Endothelial cell of umbilical vein (primary cell): ENCODE measurements around the gene OVCH2. TPM values are rescaled to one million over a fixed set of nuclear protein-coding genes. Genes with fewer than 3 reads are reported as not detected.

Source experiments
- BruUV-seq: library from RNA; stranded (reverse); fragments of 400-500 nt; replicated peaks from 2 replicates; lab custom pipeline; 2021; lab: Mats Ljungman, UMichigan
- CTCF ChIA-PET: fragments of 300-600, 350-600 bp; sonication (Branson Sonifier 250); formaldehyde crosslinking; loops from one replicate; lab custom pipeline; 2021; ENCODE audit warnings: antibody characterized with exemption, inconsistent platforms; lab: Charles Lee
- POLR2A ChIA-PET: fragments of 300-600, 350-600 bp; sonication (Branson Sonifier 250); formaldehyde crosslinking; loops from one replicate; lab custom pipeline; 2021; ENCODE audit warnings: antibody characterized with exemption, inconsistent platforms; lab: Charles Lee
- DNase-seq: peaks from one replicate; pipeline ENCODE4 v3.0.0-alpha.2; 2011; ENCODE audit warnings: low read depth, low spot score
- FAIRE-seq: peaks from 2 replicates; lab custom pipeline; 2011; peaks lifted over from hg19 to GRCh38; lab: Jason Lieb, UNC
- H2AFZ ChIP-seq: 2 replicates; pipeline ENCODE4 v1.6.0; 2012; ENCODE audit warnings: low read depth, low read length, control low read depth, inconsistent platforms
- H3K27ac ChIP-seq: 2 replicates; pipeline ENCODE4 v1.5.1; 2011; ENCODE audit warnings: low read depth, mild to moderate bottlenecking, control low read depth, low read length, moderate library complexity; ENCODE audit not compliant: insufficient read depth
- H3K27me3 ChIP-seq, 2 experiments: 2 replicates each; pipeline versions ENCODE4 v1.6.0 to v1.6.1; 2011; ENCODE audit warnings: low read length in 2 of 2, mixed read lengths in 1 of 2; ENCODE audit not compliant: control insufficient read depth in 2 of 2, insufficient read depth in 2 of 2
- H3K36me3 ChIP-seq, 2 experiments: 2 replicates in 1 of 2; 3 replicates in 1 of 2; pipeline ENCODE4 v1.5.1; 2011; ENCODE audit warnings: low read length in 2 of 2, mild to moderate bottlenecking in 1 of 2, moderate library complexity in 1 of 2; ENCODE audit not compliant: control insufficient read depth in 2 of 2, insufficient read depth in 2 of 2; ENCODE audit errors: extremely low read depth in 1 of 2
- H3K4me1 ChIP-seq: 3 replicates; pipeline ENCODE4 v1.5.1; 2011; ENCODE audit warnings: mild to moderate bottlenecking, low read length; ENCODE audit not compliant: control insufficient read depth, insufficient read depth; ENCODE audit errors: extremely low read depth
- H3K4me2 ChIP-seq: 2 replicates; pipeline ENCODE4 v1.6.1; 2011; ENCODE audit warnings: low read length, control low read depth, mixed read lengths; ENCODE audit not compliant: insufficient read depth
- H3K4me3 ChIP-seq, 3 experiments: fragments of 200-600 bp in 1 of 3; sonication (generic), shearing (Covaris generic) in 1 of 3; replicated peaks in 1 of 3; 2 replicates each; pipeline ENCODE4 v1.5.1; 2011 to 2016; ENCODE audit warnings: control low read depth in 3 of 3, low read length in 3 of 3, mild to moderate bottlenecking in 2 of 3, inconsistent platforms in 1 of 3, low read depth in 1 of 3, moderate library complexity in 1 of 3; ENCODE audit not compliant: insufficient read depth in 1 of 3
- H3K79me2 ChIP-seq: 2 replicates; pipeline ENCODE4 v1.6.0; 2012; ENCODE audit warnings: low read length, inconsistent platforms; ENCODE audit not compliant: control insufficient read depth, insufficient read depth
- H3K9ac ChIP-seq: replicated peaks from 2 replicates; pipeline ENCODE3; 2011; ENCODE audit warnings: low read length, control low read depth; ENCODE audit not compliant: insufficient read depth; ENCODE audit errors: extremely low read depth
- H3K9me1 ChIP-seq: replicated peaks from 3 replicates; pipeline ENCODE4 v1.6.0; 2011; ENCODE audit warnings: mild to moderate bottlenecking, low read length; ENCODE audit not compliant: control insufficient read depth, insufficient read depth; ENCODE audit errors: extremely low read depth
- H3K9me3 ChIP-seq: replicated peaks from 2 replicates; pipeline ENCODE4 v1.5.1; 2012; ENCODE audit warnings: low read length, inconsistent platforms; ENCODE audit not compliant: control insufficient read depth, insufficient read depth
- H4K20me1 ChIP-seq: replicated peaks from 2 replicates; pipeline ENCODE3; 2011; ENCODE audit warnings: mild to moderate bottlenecking, low read length; ENCODE audit not compliant: control insufficient read depth, insufficient read depth; ENCODE audit errors: extremely low read depth
- EZH2 ChIP-seq: IDR thresholded peaks from 2 replicates; pipeline ENCODE4 v1.6.1; 2012; ENCODE audit warnings: borderline replicate concordance, low read depth, mild to moderate bottlenecking, moderate library complexity, low read length, inconsistent platforms; ENCODE audit not compliant: severe bottlenecking
- FOS ChIP-seq: IDR thresholded peaks from 2 replicates; pipeline ENCODE4 v1.6.1; 2011; ENCODE audit warnings: mild to moderate bottlenecking, low read length, moderate library complexity, borderline replicate concordance; ENCODE audit not compliant: insufficient read depth
- GATA2 ChIP-seq: IDR thresholded peaks from 2 replicates; pipeline ENCODE4 v1.7.0; 2011; ENCODE audit warnings: low read depth, mild to moderate bottlenecking, moderate library complexity, mixed read lengths, low read length; ENCODE audit not compliant: insufficient read length, insufficient read depth
- JUN ChIP-seq: IDR thresholded peaks from 2 replicates; pipeline ENCODE4 v1.6.1; 2011; ENCODE audit warnings: borderline replicate concordance, low read depth; ENCODE audit not compliant: insufficient read length, insufficient read depth
- MYC ChIP-seq: IDR thresholded peaks from one replicate; pipeline ENCODE4 v1.6.1; 2011; ENCODE audit warnings: mild to moderate bottlenecking, low read depth, low read length
- POLR2A ChIP-seq: IDR thresholded peaks from 2 replicates; pipeline ENCODE4 v1.6.1; 2012; ENCODE audit warnings: low read depth, mild to moderate bottlenecking, control low read depth, low read length
- POLR2AphosphoS5 ChIP-seq: IDR thresholded peaks from 2 replicates; pipeline ENCODE4 v1.6.1; 2012; ENCODE audit warnings: low read depth, mild to moderate bottlenecking, control low read depth, low read length, moderate library complexity; ENCODE audit not compliant: insufficient read depth
- dilution Hi-C: fragments of 300-500 bp; cut with MboI; formaldehyde crosslinking; loops from one replicate; pipeline ENCODE4 v1.15.0; 2019; ENCODE audit warnings: low sequenced_read_pairs; ENCODE audit not compliant: extremely low pct_ligation_motif_present
- intact Hi-C: fragments of 100-400 bp; cut with micrococcal nuclease; formaldehyde crosslinking; loops from one replicate; pipeline ENCODE4 v1.10.0; 2022
- polyA plus RNA-seq, 4 experiments: library from polyadenylated mRNA; depleted of rRNA in 3 of 4; stranded (reverse) in 3 of 4; unstranded in 1 of 4; fragments of >200 nt; gene quantifications; 2 replicates each; pipeline versions ENCODE4 v1.2.1 to v1.2.3, GENCODE V29; 2011 to 2012; ENCODE audit warnings: missing spikeins in 1 of 4
- total RNA-seq: library from RNA; stranded (reverse); gene quantifications from 2 replicates; pipeline ENCODE4 v1.2.3, GENCODE V29; 2021
- TF ChIP-seq, protein P1 (sequence below): IDR thresholded peaks from 2 replicates; pipeline ENCODE4 v1.6.1; 2011; ENCODE audit not compliant: insufficient read depth, insufficient read length
- TF ChIP-seq, protein P2 (sequence below), 2 donors: IDR thresholded peaks; 1 replicate in 1 of 2; 2 replicates in 1 of 2; pipeline ENCODE4 v1.5.1; 2011; ENCODE audit warnings: low read length in 2 of 2, mild to moderate bottlenecking in 2 of 2, moderate library complexity in 2 of 2, control low read depth in 1 of 2, inconsistent platforms in 1 of 2, low read depth in 1 of 2; ENCODE audit not compliant: insufficient read depth in 1 of 2; ENCODE audit errors: extremely low read depth in 1 of 2

Gene OVCH2
- total and polyA plus RNA-seq, 2 donors (not counting 3 experiments of a cell fraction or from before 2014, with no cell fraction given) = not detected

DNA sequence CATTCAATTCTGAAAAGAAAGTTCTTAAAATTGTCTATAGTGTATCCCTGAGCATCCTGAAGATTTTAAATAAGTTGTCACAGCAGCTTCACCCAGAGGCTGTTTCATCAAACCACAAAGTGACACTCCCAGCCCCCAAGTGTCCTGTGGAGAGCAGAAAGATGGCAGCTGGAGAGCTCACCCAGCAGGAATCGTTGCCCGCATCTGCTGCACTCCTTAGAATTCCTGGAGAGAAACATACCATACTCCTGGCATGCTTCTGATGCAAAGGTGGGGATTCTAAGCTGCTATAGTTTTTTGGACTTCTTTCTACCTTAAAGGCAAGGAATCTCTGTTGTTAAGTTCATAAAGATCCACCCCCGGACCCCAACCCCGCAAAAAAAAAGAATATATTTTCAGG, 19.5 kb downstream of the OVCH2 start:
- DNase-seq (no peak), FAIRE-seq (no peak)
- no peaks in the 10 kb centered on the region for H3K4me1 ChIP-seq

More for the DNA sequence above, 19.5 kb downstream of the OVCH2 start:
- Histone ChIP-seq H3K4me3 (no peak overlapping the region), H3K4me2 (no peak overlapping the region), H3K36me3 (no peaks in the 10 kb centered on the region), H2AFZ (no peak overlapping the region), H3K9me1 (no peaks in the 10 kb centered on the region), H3K9me3 (no peaks in the 10 kb centered on the region), H3K9ac (no peak overlapping the region), H3K27ac (no peak overlapping the region), H3K79me2 (no peaks in the 10 kb centered on the region), H4K20me1 (no peaks in the 10 kb centered on the region), H3K27me3 (peaks cover 39 to 47% of the 10 kb centered on the region in 2 experiments)
- no TSS peak for BruUV-seq
- intact Hi-C loops (no loop called here), dilution Hi-C loops (no loop called here)
- TF ChIP-seq, protein P1, sequence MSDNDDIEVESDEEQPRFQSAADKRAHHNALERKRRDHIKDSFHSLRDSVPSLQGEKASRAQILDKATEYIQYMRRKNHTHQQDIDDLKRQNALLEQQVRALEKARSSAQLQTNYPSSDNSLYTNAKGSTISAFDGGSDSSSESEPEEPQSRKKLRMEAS = no peak
- TF ChIP-seq EZH2 = no peak
- TF ChIP-seq, protein P2, sequence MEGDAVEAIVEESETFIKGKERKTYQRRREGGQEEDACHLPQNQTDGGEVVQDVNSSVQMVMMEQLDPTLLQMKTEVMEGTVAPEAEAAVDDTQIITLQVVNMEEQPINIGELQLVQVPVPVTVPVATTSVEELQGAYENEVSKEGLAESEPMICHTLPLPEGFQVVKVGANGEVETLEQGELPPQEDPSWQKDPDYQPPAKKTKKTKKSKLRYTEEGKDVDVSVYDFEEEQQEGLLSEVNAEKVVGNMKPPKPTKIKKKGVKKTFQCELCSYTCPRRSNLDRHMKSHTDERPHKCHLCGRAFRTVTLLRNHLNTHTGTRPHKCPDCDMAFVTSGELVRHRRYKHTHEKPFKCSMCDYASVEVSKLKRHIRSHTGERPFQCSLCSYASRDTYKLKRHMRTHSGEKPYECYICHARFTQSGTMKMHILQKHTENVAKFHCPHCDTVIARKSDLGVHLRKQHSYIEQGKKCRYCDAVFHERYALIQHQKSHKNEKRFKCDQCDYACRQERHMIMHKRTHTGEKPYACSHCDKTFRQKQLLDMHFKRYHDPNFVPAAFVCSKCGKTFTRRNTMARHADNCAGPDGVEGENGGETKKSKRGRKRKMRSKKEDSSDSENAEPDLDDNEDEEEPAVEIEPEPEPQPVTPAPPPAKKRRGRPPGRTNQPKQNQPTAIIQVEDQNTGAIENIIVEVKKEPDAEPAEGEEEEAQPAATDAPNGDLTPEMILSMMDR (IDR thresholded peaks at IDR 0.05; ENCODE audit: extremely low read depth in 1 of 2, insufficient read depth in 1 of 2, low read depth in 1 of 2, low read length in 2 of 2) = no peak
- no peak for TF ChIP-seq MYC
- no peak for TF ChIP-seq POLR2A
- no peak for TF ChIP-seq GATA2
- no peak for TF ChIP-seq FOS
- TF ChIP-seq JUN = no peak
- no peak for TF ChIP-seq POLR2AphosphoS5
- CTCF ChIA-PET = interaction anchor here (0.7 to 3.8 kb wide), 6 partner anchors 28 to 589 kb away, joined by 3 to 23 read pairs (median 4); no protein-coding TSS in a partner anchor
- POLR2A ChIA-PET = interaction anchor here (0.7 kb wide), 1 partner anchor 171 kb away, joined by 3 read pairs; no protein-coding TSS in a partner anchor
